DOHH2 (cell line): Measurements from ENCODE around the gene IGFLR1.

ENCODE experiments used
- EZH2phosphoT487 ChIP-seq: fragments of 200-600 bp; sonication (generic); IDR thresholded peaks from 2 replicates; pipeline ENCODE4 v1.6.1; 2017; ENCODE audit warnings: borderline replicate concordance, mild to moderate bottlenecking, antibody characterized with exemption, low read length, moderate library complexity, mixed read lengths
- TF ChIP-seq, protein P1 (sequence below): fragments of 200-600 bp; sonication (generic); IDR thresholded peaks from one replicate; pipeline ENCODE4 v1.5.1; 2014; ENCODE audit warnings: antibody characterized with exemption, mild to moderate bottlenecking, low read depth, low read length; ENCODE audit not compliant: poor library complexity, severe bottlenecking

GRCh38 chr19:35734273-35734672 is 8.0 kb downstream of the IGFLR1 start:
- TF ChIP-seq, protein P1, sequence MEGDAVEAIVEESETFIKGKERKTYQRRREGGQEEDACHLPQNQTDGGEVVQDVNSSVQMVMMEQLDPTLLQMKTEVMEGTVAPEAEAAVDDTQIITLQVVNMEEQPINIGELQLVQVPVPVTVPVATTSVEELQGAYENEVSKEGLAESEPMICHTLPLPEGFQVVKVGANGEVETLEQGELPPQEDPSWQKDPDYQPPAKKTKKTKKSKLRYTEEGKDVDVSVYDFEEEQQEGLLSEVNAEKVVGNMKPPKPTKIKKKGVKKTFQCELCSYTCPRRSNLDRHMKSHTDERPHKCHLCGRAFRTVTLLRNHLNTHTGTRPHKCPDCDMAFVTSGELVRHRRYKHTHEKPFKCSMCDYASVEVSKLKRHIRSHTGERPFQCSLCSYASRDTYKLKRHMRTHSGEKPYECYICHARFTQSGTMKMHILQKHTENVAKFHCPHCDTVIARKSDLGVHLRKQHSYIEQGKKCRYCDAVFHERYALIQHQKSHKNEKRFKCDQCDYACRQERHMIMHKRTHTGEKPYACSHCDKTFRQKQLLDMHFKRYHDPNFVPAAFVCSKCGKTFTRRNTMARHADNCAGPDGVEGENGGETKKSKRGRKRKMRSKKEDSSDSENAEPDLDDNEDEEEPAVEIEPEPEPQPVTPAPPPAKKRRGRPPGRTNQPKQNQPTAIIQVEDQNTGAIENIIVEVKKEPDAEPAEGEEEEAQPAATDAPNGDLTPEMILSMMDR = no peak
- TF ChIP-seq EZH2phosphoT487 = no peak
